Keratinocyte (primary cell): ENCODE data around the gene BAG5. TPM values are rescaled to one million over a fixed set of nuclear protein-coding genes. Genes with fewer than 3 reads are reported as not detected.

Experiments used
- DNase-seq: peaks from one replicate; pipeline ENCODE4 v3.0.0-alpha.2; 2011; ENCODE audit warnings: low read depth, missing footprints, low spot score
- FAIRE-seq: peaks from 2 replicates; lab custom pipeline; 2011; peaks lifted over from hg19 to GRCh38; lab: Jason Lieb, UNC
- H2AFZ ChIP-seq: 2 replicates; pipeline ENCODE4 v1.6.0; 2012; ENCODE audit warnings: low read length, control low read depth, inconsistent platforms; ENCODE audit not compliant: control insufficient read depth
- H3K27ac ChIP-seq: 2 replicates; pipeline ENCODE4 v1.5.1; 2011; ENCODE audit warnings: low read length; ENCODE audit not compliant: control insufficient read depth, insufficient read depth
- H3K27me3 ChIP-seq: 3 replicates; pipeline ENCODE4 v1.6.0; 2011; ENCODE audit warnings: low read length; ENCODE audit not compliant: control insufficient read depth, insufficient read depth; ENCODE audit errors: extremely low read depth
- H3K36me3 ChIP-seq, 2 experiments: 2 replicates in 1 of 2; 3 replicates in 1 of 2; pipeline ENCODE4 v1.5.1; 2011; ENCODE audit warnings: low read length in 2 of 2, mild to moderate bottlenecking in 1 of 2; ENCODE audit not compliant: control insufficient read depth in 2 of 2, insufficient read depth in 2 of 2; ENCODE audit errors: extremely low read depth in 1 of 2
- H3K4me1 ChIP-seq: 3 replicates; pipeline ENCODE4 v1.5.1; 2011; ENCODE audit warnings: low read length; ENCODE audit not compliant: control insufficient read depth, insufficient read depth; ENCODE audit errors: extremely low read depth
- H3K4me2 ChIP-seq: 3 replicates; pipeline ENCODE4 v1.6.0; 2011; ENCODE audit warnings: low read depth, low read length; ENCODE audit not compliant: control insufficient read depth, insufficient read depth; ENCODE audit errors: extremely low read depth
- H3K4me3 ChIP-seq, 3 experiments: fragments of 200-600 bp in 1 of 3; sonication (generic) in 1 of 3; 2 replicates in 2 of 3; 3 replicates in 1 of 3; pipeline ENCODE4 v1.5.1; 2011 to 2016; ENCODE audit warnings: low read length in 3 of 3, mild to moderate bottlenecking in 3 of 3, control low read depth in 2 of 3, inconsistent platforms in 1 of 3, low read depth in 1 of 3, mixed read lengths in 1 of 3, mixed run types in 1 of 3, moderate library complexity in 1 of 3; ENCODE audit not compliant: control insufficient read depth in 2 of 3, insufficient read depth in 2 of 3; ENCODE audit errors: extremely low read depth in 1 of 3
- H3K79me2 ChIP-seq: 2 replicates; pipeline ENCODE4 v1.6.0; 2012; ENCODE audit warnings: low read length; ENCODE audit not compliant: control insufficient read depth, insufficient read depth
- H3K9ac ChIP-seq: 3 replicates; pipeline ENCODE4 v1.6.0; 2011; ENCODE audit warnings: low read length; ENCODE audit not compliant: control insufficient read depth, insufficient read depth; ENCODE audit errors: extremely low read depth
- H3K9me1 ChIP-seq: 3 replicates; pipeline ENCODE4 v1.6.0; 2011; ENCODE audit warnings: low read length; ENCODE audit not compliant: control insufficient read depth, insufficient read depth; ENCODE audit errors: extremely low read depth
- H3K9me3 ChIP-seq: 2 replicates; pipeline ENCODE4 v1.5.1; 2012; ENCODE audit warnings: low read depth, low read length; ENCODE audit not compliant: control insufficient read depth
- H4K20me1 ChIP-seq: 3 replicates; pipeline ENCODE4 v1.6.0; 2011; ENCODE audit warnings: low read length; ENCODE audit not compliant: control insufficient read depth, insufficient read depth; ENCODE audit errors: extremely low read depth
- EZH2 ChIP-seq: IDR thresholded peaks from one replicate; pipeline ENCODE4 v1.6.1; 2012; ENCODE audit warnings: inconsistent platforms, mild to moderate bottlenecking, low read length, moderate library complexity
- dilution Hi-C: fragments of 300-500 bp; cut with MboI; formaldehyde crosslinking; loops from one replicate; pipeline ENCODE4 v1.7.0; 2020; ENCODE audit warnings: low sequenced_read_pairs; ENCODE audit not compliant: extremely low pct_ligation_motif_present
- polyA plus RNA-seq, 5 experiments: library from polyadenylated mRNA; depleted of rRNA in 3 of 5; stranded (reverse) in 3 of 5; stranded (forward) in 1 of 5; unstranded in 1 of 5; fragments of >200 nt; gene quantifications; 1 replicate in 1 of 5; 2 replicates in 3 of 5; 3 replicates in 1 of 5; pipeline versions ENCODE4 v1.2.1 to v1.2.3, GENCODE V29; 2011 to 2012; ENCODE audit warnings: missing spikeins in 2 of 5, low read depth in 1 of 5, low replicate concordance in 1 of 5
- TF ChIP-seq, protein P1 (sequence below), 3 experiments: IDR thresholded peaks in 1 of 3; conservative IDR thresholded peaks in 1 of 3; optimal IDR thresholded peaks in 1 of 3; 2 replicates in 2 of 3; 3 replicates in 1 of 3; pipeline versions ENCODE3 to v1.5.1; 2011; ENCODE audit warnings: low read length in 3 of 3, mild to moderate bottlenecking in 3 of 3, moderate library complexity in 2 of 3, control low read depth in 1 of 3, inconsistent platforms in 1 of 3; ENCODE audit not compliant: insufficient read depth in 2 of 3; ENCODE audit errors: extremely low read depth in 1 of 3

The BAG5 gene
- polyA plus RNA-seq, 1 donor (not counting 4 experiments of a cell fraction or from before 2014, with no cell fraction given), result 14.4 TPM

DNA sequence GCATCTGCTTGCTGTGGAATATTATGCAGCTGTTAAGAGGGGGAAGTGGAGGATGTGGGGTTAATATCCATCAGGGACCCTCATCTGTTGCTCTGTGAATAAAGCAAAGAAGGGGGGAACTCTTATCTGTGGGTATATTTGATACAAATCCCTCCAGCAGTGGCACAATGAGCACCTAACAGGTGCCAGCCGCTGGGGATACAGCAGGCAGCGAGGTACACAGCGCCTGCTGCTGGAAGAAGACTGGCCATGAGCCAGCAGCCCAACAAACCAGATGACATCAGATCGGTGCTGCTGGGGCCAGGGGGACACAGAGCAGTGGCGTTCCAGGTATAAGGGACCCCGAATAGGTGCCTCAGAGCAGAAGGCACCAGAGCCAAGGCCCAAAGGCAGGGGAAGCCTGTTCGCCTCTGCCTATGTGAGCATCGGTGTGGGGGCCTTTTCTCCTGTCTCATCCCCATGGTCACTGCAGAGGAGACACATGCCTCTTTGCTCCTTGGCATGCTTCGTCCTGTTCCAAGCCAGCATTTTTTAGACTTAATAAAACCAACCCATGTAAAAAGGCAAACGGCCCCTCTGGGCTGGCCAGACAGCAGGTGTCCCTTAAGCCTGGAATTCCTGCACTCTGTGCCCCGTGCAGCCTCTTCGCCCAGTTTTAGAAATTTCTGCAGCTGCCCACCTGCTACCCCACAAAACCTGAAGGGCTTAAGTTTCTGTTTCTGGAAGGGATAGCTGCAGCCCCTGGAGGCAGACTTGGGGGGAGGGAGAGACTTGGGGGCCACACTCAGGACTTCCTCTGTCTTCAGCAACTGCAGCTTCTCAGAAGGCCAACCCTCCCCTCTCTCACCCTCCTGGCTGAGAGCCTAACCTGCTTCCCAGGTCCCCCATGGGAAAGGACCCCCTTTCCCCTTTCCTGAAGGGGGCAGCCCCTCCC lies 38.2 kb downstream of the BAG5 start:
- Histone ChIP-seq H3K4me3 (no peak overlapping the region), H3K27ac (no peak overlapping the region), H3K4me1 (peaks cover 30% of the 10 kb centered on the region), H3K79me2 (peaks cover 2% of the 10 kb centered on the region), H3K36me3 (no peaks in the 10 kb centered on the region), H3K27me3 (peaks cover 43% of the 10 kb centered on the region), H2AFZ (no peak overlapping the region), H3K9me3 (no peaks in the 10 kb centered on the region), H4K20me1 (peaks cover 7% of the 10 kb centered on the region), H3K9me1 (no peaks in the 10 kb centered on the region), H3K4me2 (no peak overlapping the region), H3K9ac (no peak overlapping the region)
- no peak for FAIRE-seq
- TF ChIP-seq, protein P1, sequence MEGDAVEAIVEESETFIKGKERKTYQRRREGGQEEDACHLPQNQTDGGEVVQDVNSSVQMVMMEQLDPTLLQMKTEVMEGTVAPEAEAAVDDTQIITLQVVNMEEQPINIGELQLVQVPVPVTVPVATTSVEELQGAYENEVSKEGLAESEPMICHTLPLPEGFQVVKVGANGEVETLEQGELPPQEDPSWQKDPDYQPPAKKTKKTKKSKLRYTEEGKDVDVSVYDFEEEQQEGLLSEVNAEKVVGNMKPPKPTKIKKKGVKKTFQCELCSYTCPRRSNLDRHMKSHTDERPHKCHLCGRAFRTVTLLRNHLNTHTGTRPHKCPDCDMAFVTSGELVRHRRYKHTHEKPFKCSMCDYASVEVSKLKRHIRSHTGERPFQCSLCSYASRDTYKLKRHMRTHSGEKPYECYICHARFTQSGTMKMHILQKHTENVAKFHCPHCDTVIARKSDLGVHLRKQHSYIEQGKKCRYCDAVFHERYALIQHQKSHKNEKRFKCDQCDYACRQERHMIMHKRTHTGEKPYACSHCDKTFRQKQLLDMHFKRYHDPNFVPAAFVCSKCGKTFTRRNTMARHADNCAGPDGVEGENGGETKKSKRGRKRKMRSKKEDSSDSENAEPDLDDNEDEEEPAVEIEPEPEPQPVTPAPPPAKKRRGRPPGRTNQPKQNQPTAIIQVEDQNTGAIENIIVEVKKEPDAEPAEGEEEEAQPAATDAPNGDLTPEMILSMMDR (optimal IDR thresholded peaks at IDR 0.05 in 1 of 3, IDR thresholded peaks at IDR 0.05 in 1 of 3, conservative IDR thresholded peaks at IDR 0.05 in 1 of 3; ENCODE audit: extremely low read depth in 1 of 3, insufficient read depth in 2 of 3, low read length in 3 of 3), result peak in 1 of 3 experiments; percentile 27
- no peak for TF ChIP-seq EZH2
- dilution Hi-C loops, result no loop called here
- no peak for DNase-seq

DNA sequence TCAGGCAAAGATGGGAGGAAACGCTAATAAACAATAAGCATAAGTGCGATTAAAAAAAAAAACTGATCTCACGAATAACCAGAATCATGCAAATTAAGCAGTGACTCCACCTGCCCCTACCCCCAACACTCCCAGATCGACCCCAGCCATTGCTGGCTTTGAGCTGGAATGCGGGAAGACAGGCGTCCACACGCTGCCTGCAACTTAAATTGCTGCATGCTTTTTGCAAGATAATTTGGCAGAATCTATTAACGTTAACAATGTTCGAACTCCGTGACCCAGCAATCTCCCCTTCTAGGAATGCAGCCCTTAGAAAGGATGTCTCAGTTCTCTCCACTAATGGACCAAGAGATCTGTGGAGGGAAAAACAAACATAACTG lies 38.9 kb downstream of the BAG5 start:
- no peaks in the 10 kb centered on the region for H3K9me1 ChIP-seq
- H3K9me3 ChIP-seq, result no peaks in the 10 kb centered on the region
- H3K27ac ChIP-seq, result no peak overlapping the region
- no peak for DNase-seq
- H3K79me2 ChIP-seq, result no peaks in the 10 kb centered on the region
- dilution Hi-C loops, result no loop called here
- H3K4me3 ChIP-seq, result no peak overlapping the region
- TF ChIP-seq, protein P1 (optimal IDR thresholded peaks at IDR 0.05 in 1 of 3, IDR thresholded peaks at IDR 0.05 in 1 of 3, conservative IDR thresholded peaks at IDR 0.05 in 1 of 3; ENCODE audit: extremely low read depth in 1 of 3, insufficient read depth in 2 of 3, low read length in 3 of 3), result no peak
- TF ChIP-seq EZH2, result peak; percentile 2
- no peak for FAIRE-seq
- H3K27me3 ChIP-seq, result peaks cover 43% of the 10 kb centered on the region
- H3K9ac ChIP-seq, result no peak overlapping the region
- no peak overlapping the region for H2AFZ ChIP-seq
- H3K36me3 ChIP-seq, result no peaks in the 10 kb centered on the region
- H3K4me1 ChIP-seq, result peaks cover 34% of the 10 kb centered on the region
- no peak overlapping the region for H3K4me2 ChIP-seq
- H4K20me1 ChIP-seq, result peaks cover 7% of the 10 kb centered on the region
